Fibroblast of skin of right quadriceps (primary cell): ENCODE results near the gene ARHGAP45.
"Not testable (repeated sequence)": the region's sequence is repeated elsewhere in the genome, so short reads cannot be mapped to it uniquely, and the experiment has no call there.

Source experiments
- DNase-seq: peaks from one replicate; pipeline ENCODE4 v3.0.0-alpha.2; 2013

The ARHGAP45 gene

GRCh38 chr19:1066748-1067340, at the start of gene ARHGAP45:
Gene ARHGAP45, plus strand, starts transcription at chr19:1067167. Its CDS starts 239 bp downstream, at chr19:1067406.
- DNase-seq: no peak

- DNase-seq: no peak
Observed at GRCh38 chr19:1017906-1018305, 49.1 kb upstream of the ARHGAP45 start.

DNA sequence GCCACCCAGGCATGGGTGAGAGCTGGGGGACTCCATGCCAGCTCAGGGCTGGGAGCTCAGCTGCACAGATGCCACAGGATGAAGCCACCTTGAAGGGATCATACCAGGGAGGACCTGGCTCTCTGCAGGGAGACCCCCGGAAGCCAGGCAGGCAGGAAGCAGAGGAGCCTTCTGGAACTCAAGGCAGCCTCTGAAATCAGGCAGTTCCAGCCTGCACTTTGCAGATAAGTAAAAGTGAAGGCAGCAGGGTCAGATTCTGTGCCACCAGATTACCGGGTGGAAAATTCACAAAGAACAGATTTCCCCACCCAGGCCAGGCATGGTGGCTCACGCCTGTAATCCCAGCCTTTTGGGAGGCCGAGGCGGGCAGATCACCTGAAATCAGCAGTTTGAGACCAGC, 48.6 kb upstream of the ARHGAP45 start:
- DNase-seq: no peak

- DNase-seq: no peak
Observed at GRCh38 chr19:1018932-1019615, 47.9 kb upstream of the ARHGAP45 start.

DNA sequence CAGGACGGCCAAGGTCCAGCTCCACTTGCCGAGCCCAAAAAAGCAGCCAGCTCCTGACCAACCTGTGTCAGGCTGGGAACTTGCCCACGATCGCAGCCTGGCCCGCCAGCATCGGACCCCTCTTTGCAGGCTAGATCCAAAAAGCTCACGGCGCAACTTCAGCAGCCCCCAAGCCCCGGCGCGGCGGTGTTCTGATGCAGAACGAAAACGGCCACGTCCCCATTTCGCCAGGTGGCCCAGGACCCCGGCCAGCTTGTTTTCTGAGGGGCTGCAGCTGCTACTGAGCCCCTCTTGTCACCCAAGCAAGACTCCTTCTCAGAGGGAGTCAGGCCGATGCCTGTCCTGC, 47.4 kb upstream of the ARHGAP45 start:
- DNase-seq: no peak

GRCh38 chr19:1019980-1020867, 46.7 kb upstream of the ARHGAP45 start:
- no peak for DNase-seq

DNA sequence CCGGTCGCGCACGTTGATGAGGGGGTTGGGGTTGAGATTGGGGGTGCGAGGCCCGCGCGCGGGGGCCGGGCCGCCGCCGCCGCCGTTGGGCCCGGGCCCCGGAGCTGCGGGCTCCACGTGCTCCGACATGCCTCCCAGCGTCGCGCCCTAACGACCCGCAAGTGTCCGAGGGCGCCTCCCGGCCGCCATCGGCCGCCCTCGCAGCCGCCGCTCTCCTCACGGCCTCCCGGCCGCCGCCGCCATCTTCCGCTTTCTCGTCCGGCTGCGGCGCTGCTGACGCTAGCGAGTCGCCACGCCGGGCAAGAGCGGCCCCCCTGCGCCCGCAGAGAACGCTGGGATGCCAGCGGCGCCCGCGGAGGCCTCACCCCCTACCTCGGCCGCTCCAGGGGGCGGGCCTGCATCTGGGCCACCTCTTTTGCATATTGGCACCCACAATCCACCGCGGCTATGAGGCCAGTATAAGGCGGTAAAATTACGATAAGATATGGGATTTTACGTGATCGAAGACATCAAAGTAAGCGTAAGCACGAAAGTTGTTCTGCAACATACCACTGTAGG, 46.0 kb upstream of the ARHGAP45 start, which contains the start of gene TMEM259:
Gene TMEM259 (minus strand): TSS at position 256 of the 558 bp plus-strand sequence. CDS start 127 bp downstream, at position 129.
- DNase-seq: peak; percentile 98

- not testable (repeated sequence) for DNase-seq
Observed at GRCh38 chr19:1023883-1024188, 43.1 kb upstream of the ARHGAP45 start.

GRCh38 chr19:1025080-1025479, 41.9 kb upstream of the ARHGAP45 start:
- not testable (repeated sequence) for DNase-seq

GRCh38 chr19:1025960-1026782, 40.8 kb upstream of the ARHGAP45 start, which contains the start of gene CNN2:
Gene CNN2, plus strand, starts transcription at chr19:1026608. Its CDS starts 54 bp downstream, at chr19:1026662.
- DNase-seq: peak; percentile 86

GRCh38 chr19:1026783-1027649, 40.0 kb upstream of the ARHGAP45 start:
- peak; percentile 49 for DNase-seq

- no peak for DNase-seq
Observed at GRCh38 chr19:1027650-1028061, 39.3 kb upstream of the ARHGAP45 start.

- DNase-seq: peak; percentile 98
Observed at GRCh38 chr19:1028062-1028926, 38.7 kb upstream of the ARHGAP45 start.

DNA sequence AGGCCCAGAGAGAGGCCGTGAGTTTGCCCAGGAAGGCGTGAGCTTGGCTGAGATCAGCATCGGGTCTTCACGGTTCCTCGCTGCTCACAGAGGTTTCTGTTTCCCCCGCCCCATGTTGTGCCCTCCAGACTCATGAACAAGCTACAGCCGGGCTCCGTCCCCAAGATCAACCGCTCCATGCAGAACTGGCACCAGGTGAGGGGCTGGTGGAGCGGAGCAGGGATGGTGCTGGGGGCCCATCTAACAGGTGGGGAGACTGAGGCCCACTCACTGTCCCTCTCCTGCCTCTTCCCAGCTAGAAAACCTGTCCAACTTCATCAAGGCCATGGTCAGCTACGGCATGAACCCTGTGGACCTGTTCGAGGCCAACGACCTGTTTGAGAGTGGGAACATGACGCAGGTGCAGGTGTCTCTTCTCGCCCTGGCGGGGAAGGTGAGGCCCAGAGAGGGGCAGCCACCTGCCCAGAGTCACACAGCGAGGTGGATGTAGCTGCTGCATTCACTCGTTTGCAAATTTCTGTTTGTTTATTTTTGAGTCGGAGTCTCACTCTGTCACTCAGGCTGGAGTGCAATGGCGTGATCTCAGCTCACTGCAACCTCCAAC, 34.6 kb upstream of the ARHGAP45 start:
- no peak for DNase-seq

DNA sequence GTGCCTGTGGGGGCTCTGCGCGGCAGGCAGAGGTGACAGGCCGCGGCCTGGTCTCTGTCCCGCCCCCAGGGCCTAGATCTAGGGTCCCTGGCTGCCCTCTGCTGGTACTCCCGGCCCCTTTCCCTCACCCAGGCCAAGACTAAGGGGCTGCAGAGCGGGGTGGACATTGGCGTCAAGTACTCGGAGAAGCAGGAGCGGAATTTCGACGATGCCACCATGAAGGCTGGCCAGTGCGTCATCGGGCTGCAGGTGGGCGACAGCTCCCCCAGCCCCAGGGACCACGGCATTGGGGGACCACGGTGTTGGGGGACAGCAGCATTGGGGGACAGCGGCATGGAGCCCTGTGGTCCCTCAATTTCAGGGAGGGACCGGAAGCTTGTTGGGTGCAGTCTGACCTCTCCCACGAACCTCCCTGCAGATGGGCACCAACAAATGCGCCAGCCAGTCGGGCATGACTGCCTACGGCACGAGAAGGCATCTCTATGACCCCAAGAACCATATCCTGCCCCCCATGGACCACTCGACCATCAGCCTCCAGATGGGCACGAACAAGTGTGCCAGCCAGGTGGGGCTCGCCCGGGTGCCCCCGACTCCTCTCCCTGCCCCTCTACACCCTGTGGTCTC, 30.9 kb upstream of the ARHGAP45 start:
- no peak for DNase-seq

GRCh38 chr19:1037621-1038064, 29.3 kb upstream of the ARHGAP45 start:
- no peak for DNase-seq

GRCh38 chr19:1038978-1039645, 27.9 kb upstream of the ARHGAP45 start:
- peak; percentile 32 for DNase-seq

DNA sequence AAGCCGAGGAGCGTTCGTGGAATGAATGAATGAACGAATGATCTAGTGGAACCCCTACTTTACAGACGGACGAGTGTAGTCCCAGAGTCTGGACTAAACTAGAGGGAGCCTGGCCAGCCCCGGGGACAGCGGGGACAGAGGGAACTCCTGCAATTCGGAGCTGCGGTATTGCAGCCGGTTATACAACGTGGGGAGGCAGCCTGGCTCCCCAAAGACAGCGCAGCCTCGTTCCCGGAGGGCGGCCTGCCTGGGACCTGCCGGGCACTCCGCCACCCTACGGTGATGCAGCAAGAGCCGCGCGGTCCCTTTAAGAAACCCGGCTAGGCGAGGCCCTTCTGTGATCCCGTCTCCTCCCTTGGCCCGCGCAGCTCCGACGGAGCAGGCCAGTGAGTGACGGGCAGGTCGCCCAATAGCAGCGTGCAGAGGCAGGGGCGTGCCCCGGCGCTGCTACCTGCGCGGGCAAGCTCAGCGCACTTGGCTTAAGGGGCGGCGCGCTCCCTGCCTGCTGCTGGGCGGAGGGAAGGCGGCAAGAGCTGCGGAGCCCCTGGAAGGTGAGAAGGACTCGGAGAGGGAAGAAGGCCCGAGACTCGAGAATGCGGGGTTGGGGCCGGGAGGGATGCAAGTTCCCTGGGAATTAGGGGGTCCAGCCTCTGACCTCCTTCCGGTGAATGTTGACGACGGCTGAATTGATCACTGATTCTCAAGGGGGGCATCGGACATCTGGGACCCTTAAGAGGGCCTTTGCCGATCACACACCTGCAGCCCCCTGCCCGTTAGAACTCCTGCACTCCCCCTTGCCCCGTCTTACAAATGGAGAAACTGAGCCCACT, 27.1 kb upstream of the ARHGAP45 start, which contains the start of gene ABCA7:
Gene ABCA7 (plus strand): TSS at position 462 of the 830 bp plus-strand sequence. CDS start 1,255 bp downstream, outside the sequence.
- peak; percentile 98 for DNase-seq
